Osteoblast (primary cell): ENCODE measurements around the gene IFNA21. TPM values are rescaled to one million over a fixed set of nuclear protein-coding genes. Genes with fewer than 3 reads are reported as not detected.

Source experiments
- DNase-seq: peaks from one replicate; pipeline ENCODE4 v3.0.0; 2011; ENCODE audit warnings: low spot score, mixed read lengths; ENCODE audit not compliant: insufficient read length; ENCODE audit errors: missing footprints
- H2AFZ ChIP-seq: 2 replicates; pipeline ENCODE4 v1.6.0; 2011; ENCODE audit warnings: mild to moderate bottlenecking, low read length
- H3K27ac ChIP-seq: 2 replicates; pipeline ENCODE4 v1.5.1; 2011; ENCODE audit warnings: mild to moderate bottlenecking, low read depth, low read length, moderate library complexity
- H3K27me3 ChIP-seq: 2 replicates; pipeline ENCODE4 v1.6.0; 2012; ENCODE audit warnings: mild to moderate bottlenecking, control low read depth, inconsistent platforms, low read length, moderate library complexity; ENCODE audit not compliant: insufficient read depth
- H3K36me3 ChIP-seq: 2 replicates; pipeline ENCODE4 v1.5.1; 2011; ENCODE audit warnings: mild to moderate bottlenecking, low read length, control low read depth, moderate library complexity; ENCODE audit not compliant: insufficient read depth
- H3K4me1 ChIP-seq: 2 replicates; pipeline ENCODE4 v1.5.1; 2011; ENCODE audit warnings: mild to moderate bottlenecking, low read length, control low read depth, moderate library complexity; ENCODE audit not compliant: insufficient read depth
- H3K4me2 ChIP-seq: 2 replicates; pipeline ENCODE4 v1.6.0; 2011; ENCODE audit warnings: mild to moderate bottlenecking, low read length; ENCODE audit not compliant: insufficient read depth
- H3K4me3 ChIP-seq: fragments of 200-600 bp; sonication (generic); 3 replicates; pipeline ENCODE4 v1.5.1; 2012; ENCODE audit warnings: mild to moderate bottlenecking, low read length, inconsistent platforms; ENCODE audit not compliant: insufficient read depth
- H3K79me2 ChIP-seq: 2 replicates; pipeline ENCODE4 v1.6.0; 2012; ENCODE audit warnings: mild to moderate bottlenecking, low read length, control low read depth, inconsistent platforms; ENCODE audit not compliant: insufficient read depth
- H3K9me3 ChIP-seq: 2 replicates; pipeline ENCODE4 v1.5.1; 2011; ENCODE audit warnings: low read depth, low read length, control low read depth
- H4K20me1 ChIP-seq: 2 replicates; pipeline ENCODE4 v1.6.0; 2012; ENCODE audit warnings: mild to moderate bottlenecking, low read length, control low read depth; ENCODE audit not compliant: insufficient read depth
- total RNA-seq: library from RNA; depleted of rRNA; stranded (reverse); fragments of >200 nt; gene quantifications from 2 replicates; pipeline ENCODE4 v1.2.3, GENCODE V29; 2012
- TF ChIP-seq, protein P1 (sequence below): IDR thresholded peaks from 2 replicates; pipeline ENCODE4 v1.5.1; 2011; ENCODE audit warnings: mild to moderate bottlenecking, low read depth, low read length, moderate library complexity; ENCODE audit errors: extremely low read depth

The IFNA21 gene
- total RNA-seq, 1 donor, result not detected

DNA sequence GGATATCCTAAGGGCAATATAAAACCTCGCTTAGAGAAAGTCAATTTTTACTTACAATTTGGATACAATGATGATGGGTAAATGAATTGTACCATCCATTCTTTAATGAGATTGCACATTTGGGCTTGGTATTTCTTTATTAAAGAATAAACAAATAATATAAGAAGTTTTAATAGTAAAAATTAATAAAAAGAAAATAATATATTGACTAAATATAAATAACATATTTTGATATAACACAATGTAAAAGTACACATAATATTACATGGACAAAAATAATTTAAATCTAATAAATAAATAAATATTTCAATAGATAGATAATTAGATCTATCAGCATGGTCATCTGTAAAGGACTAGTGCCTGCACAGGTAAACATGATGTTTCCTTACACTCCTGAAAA, 944 bp downstream of the IFNA21 start:
- Histone ChIP-seq H2AFZ (no peak overlapping the region), H4K20me1 (no peaks in the 10 kb centered on the region), H3K9me3 (no peaks in the 10 kb centered on the region), H3K4me1 (no peaks in the 10 kb centered on the region), H3K27me3 (no peaks in the 10 kb centered on the region), H3K36me3 (no peaks in the 10 kb centered on the region), H3K4me3 (no peak overlapping the region), H3K4me2 (no peak overlapping the region), H3K79me2 (no peaks in the 10 kb centered on the region), H3K27ac (no peak overlapping the region)
- no peak for DNase-seq
- TF ChIP-seq, protein P1, sequence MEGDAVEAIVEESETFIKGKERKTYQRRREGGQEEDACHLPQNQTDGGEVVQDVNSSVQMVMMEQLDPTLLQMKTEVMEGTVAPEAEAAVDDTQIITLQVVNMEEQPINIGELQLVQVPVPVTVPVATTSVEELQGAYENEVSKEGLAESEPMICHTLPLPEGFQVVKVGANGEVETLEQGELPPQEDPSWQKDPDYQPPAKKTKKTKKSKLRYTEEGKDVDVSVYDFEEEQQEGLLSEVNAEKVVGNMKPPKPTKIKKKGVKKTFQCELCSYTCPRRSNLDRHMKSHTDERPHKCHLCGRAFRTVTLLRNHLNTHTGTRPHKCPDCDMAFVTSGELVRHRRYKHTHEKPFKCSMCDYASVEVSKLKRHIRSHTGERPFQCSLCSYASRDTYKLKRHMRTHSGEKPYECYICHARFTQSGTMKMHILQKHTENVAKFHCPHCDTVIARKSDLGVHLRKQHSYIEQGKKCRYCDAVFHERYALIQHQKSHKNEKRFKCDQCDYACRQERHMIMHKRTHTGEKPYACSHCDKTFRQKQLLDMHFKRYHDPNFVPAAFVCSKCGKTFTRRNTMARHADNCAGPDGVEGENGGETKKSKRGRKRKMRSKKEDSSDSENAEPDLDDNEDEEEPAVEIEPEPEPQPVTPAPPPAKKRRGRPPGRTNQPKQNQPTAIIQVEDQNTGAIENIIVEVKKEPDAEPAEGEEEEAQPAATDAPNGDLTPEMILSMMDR, result no peak

DNA sequence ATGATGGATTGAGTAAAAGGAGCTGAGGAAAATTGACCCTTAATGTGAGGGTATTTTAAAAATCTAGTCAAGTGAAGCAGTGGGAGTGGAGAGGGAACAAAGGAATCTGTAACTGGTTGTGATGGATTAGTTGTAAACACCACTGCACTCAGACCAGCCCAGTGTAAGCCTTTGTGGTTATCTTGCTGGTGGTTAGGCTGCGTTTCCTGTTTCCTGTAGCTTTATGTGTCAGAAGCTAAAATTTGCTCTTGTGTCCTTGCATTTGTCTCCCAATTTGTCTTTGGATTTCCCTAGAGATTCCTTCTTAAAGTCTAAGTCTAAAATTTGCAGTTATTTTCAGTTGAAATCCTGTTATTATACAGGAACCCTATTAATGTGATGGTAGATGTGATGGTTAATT, 6.3 kb downstream of the IFNA21 start:
- Histone ChIP-seq H3K4me2 (no peak overlapping the region), H3K4me3 (no peak overlapping the region), H3K27ac (no peak overlapping the region), H3K27me3 (no peaks in the 10 kb centered on the region), H3K4me1 (no peaks in the 10 kb centered on the region), H3K36me3 (no peaks in the 10 kb centered on the region), H4K20me1 (no peaks in the 10 kb centered on the region), H3K79me2 (no peaks in the 10 kb centered on the region), H2AFZ (no peak overlapping the region), H3K9me3 (no peaks in the 10 kb centered on the region)
- peak; percentile 19 for DNase-seq
- TF ChIP-seq, protein P1, result no peak

DNA sequence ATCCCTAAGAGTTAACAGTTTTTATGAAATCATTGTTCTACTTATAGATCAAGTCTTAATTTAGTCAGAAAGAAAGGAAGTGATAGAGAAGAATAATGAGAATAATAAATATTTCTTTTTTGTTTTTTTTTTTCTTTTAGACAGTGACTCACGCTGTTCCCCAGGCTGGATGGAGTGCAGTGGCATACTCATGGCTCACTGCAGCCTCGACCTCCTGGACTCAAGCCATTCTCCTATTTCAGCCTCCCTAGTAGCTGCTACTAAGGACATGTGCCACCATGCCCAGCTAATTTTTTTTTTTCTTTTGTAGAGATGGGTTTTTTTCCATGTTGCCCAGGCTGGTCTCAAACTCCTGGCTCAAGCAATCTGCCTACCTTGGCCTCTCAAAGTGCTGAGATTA, 11.0 kb downstream of the IFNA21 start:
- TF ChIP-seq, protein P1, result no peak
- H3K27me3 ChIP-seq, result no peaks in the 10 kb centered on the region
- H3K4me3 ChIP-seq, result no peak overlapping the region
- DNase-seq, result no peak
- no peaks in the 10 kb centered on the region for H4K20me1 ChIP-seq
- H3K4me2 ChIP-seq, result no peak overlapping the region
- H3K4me1 ChIP-seq, result peaks cover 9% of the 10 kb centered on the region
- H3K36me3 ChIP-seq, result no peaks in the 10 kb centered on the region
- no peaks in the 10 kb centered on the region for H3K9me3 ChIP-seq
- no peak overlapping the region for H2AFZ ChIP-seq
- no peaks in the 10 kb centered on the region for H3K79me2 ChIP-seq
- H3K27ac ChIP-seq, result no peak overlapping the region

DNA sequence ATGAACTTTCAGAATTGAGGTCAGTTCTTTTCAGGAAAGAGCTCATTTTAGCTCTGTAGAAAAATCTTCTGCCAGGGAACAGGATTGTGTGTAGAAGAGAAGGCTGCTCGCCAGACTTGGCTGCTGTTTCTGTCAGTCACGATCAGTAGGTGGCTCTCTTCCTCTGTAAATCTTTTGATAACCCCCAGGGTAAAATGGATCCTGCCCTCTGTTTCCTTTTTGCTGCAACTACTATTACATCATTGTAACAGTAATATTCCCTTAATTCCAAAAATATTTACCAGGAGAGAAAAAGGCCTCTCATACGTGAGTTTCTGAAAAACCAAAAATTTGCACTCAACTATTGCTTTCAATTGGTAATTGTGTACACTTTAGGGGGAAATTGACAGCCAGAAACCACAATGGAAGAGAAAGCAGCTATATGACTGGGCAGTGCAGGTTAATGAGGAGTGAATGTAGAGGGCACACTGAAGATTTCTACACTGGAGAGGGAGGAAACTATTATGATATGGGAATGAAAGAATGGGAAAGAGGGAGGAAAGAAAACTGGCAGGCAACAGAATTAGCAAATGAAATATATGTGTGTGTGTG, 12.3 kb downstream of the IFNA21 start:
- TF ChIP-seq, protein P1, result no peak
- Histone ChIP-seq H3K4me3 (no peak overlapping the region), H3K27me3 (no peaks in the 10 kb centered on the region), H3K79me2 (no peaks in the 10 kb centered on the region), H2AFZ (peak overlapping the region; percentile 56), H3K4me2 (peak overlapping the region; percentile 37), H3K36me3 (no peaks in the 10 kb centered on the region), H3K4me1 (peaks cover 9% of the 10 kb centered on the region), H4K20me1 (no peaks in the 10 kb centered on the region), H3K27ac (no peak overlapping the region), H3K9me3 (no peaks in the 10 kb centered on the region)
- DNase-seq, result peak; percentile 37
